Endodermal cell (in vitro differentiated cells): ENCODE data around the gene TEKT3. TPM values are rescaled to one million over a fixed set of nuclear protein-coding genes. Genes with fewer than 3 reads are reported as not detected.

Source experiments
- DNase-seq: peaks from one replicate; pipeline ENCODE4 v3.0.0-alpha.2; 2017
- H3K27ac ChIP-seq: 2 replicates; pipeline ENCODE4 v1.5.1; 2013; ENCODE audit warnings: mild to moderate bottlenecking, low read depth, low read length, moderate library complexity
- H3K27me3 ChIP-seq: 2 replicates; pipeline ENCODE4 v1.6.1; 2013; ENCODE audit warnings: mild to moderate bottlenecking, low read length, moderate library complexity; ENCODE audit not compliant: insufficient read depth, control insufficient read depth, poor library complexity, severe bottlenecking
- H3K36me3 ChIP-seq: 2 replicates; pipeline ENCODE4 v1.7.0; 2013; ENCODE audit warnings: mild to moderate bottlenecking, low read length, moderate library complexity; ENCODE audit not compliant: control insufficient read depth, insufficient read depth
- H3K4me1 ChIP-seq: one replicate; pipeline ENCODE4 v1.7.0; 2013; ENCODE audit warnings: low read length; ENCODE audit not compliant: control insufficient read depth, insufficient read depth
- H3K4me3 ChIP-seq: 2 replicates; pipeline ENCODE4 v1.5.1; 2013; ENCODE audit warnings: mild to moderate bottlenecking, low read length, moderate library complexity
- H3K9ac ChIP-seq: 2 replicates; pipeline ENCODE4 v1.6.1; 2013; ENCODE audit warnings: mild to moderate bottlenecking, low read length, moderate library complexity; ENCODE audit not compliant: poor library complexity, severe bottlenecking; ENCODE audit errors: extremely low read depth
- H3K9me3 ChIP-seq: 2 replicates; pipeline ENCODE4 v1.6.1; 2013; ENCODE audit warnings: mild to moderate bottlenecking, low read length, moderate library complexity; ENCODE audit not compliant: control insufficient read depth
- H3K27ac Mint-ChIP-seq: 2 replicates; pipeline ENCODE4 v1.8.0; 2020; ENCODE audit warnings: mixed read lengths
- H3K27me3 Mint-ChIP-seq: 2 replicates; pipeline ENCODE4 v1.8.0; 2021; ENCODE audit warnings: mild to moderate bottlenecking, mixed read lengths; ENCODE audit not compliant: insufficient read depth
- H3K36me3 Mint-ChIP-seq: 2 replicates; pipeline ENCODE4 v1.8.0; 2020; ENCODE audit warnings: low read depth, mixed read lengths
- H3K4me1 Mint-ChIP-seq: 2 replicates; pipeline ENCODE4 v1.8.0; 2020; ENCODE audit warnings: mixed read lengths
- H3K4me3 Mint-ChIP-seq: 2 replicates; pipeline ENCODE4 v1.8.0; 2020; ENCODE audit warnings: mild to moderate bottlenecking, moderate library complexity, mixed read lengths
- H3K9me3 Mint-ChIP-seq: 2 replicates; pipeline ENCODE4 v1.8.0; 2020; ENCODE audit warnings: mild to moderate bottlenecking, mixed read lengths
- WGBS, 2 experiments: methylation state at CpG; one replicate each; pipeline versions ENCODE4 v1.1.5 to v1.1.7; 2013; ENCODE audit warnings: missing lambda C conversion rate in 2 of 2, mixed read lengths in 1 of 2; ENCODE audit not compliant: insufficient coverage in 1 of 2, insufficient read length in 1 of 2; 5-methylcytosine and 5-hydroxymethylcytosine counted together
- total RNA-seq, 2 donors: library from RNA; stranded (reverse); fragmentation: NEBNext Ultra II Directional in 1 of 2; extraction: Animal tissue kit (Norgen Biotek cat#: 25700) in 1 of 2; gene quantifications; 2 replicates in 1 of 2; 3 replicates in 1 of 2; pipeline ENCODE4 v1.2.1, GENCODE V29; 2021
- TF ChIP-seq, protein P1 (sequence below): fragments of 200-600 bp; sonication (generic); conservative IDR thresholded peaks from 2 replicates; pipeline ENCODE4 v1.5.0; 2021; ENCODE audit warnings: antibody characterized with exemption, mild to moderate bottlenecking

Gene TEKT3
- total RNA-seq, 2 donors from 2014 or later = 1.1 to 1.6 TPM

DNA sequence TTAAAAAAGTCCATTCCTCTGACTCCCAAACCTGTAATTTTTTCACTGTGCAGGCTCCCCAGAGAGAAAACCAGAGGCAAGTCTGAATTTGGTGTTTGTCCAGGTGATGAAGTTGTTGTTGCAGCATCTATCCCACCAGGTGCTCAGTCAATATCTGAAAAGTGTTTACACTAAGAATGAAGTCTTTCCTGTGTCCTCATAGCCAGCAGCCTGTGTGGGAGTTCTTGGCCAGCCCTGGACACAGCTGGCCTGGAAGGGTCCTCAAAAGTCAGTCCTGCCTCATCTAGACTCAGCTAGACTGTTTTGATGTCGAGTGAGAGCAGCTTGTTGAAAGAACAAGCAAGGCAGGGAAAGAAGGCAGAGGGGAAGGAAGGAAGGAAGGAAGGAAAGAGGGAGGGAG lies 72.9 kb downstream of the TEKT3 start:
- 40 to 74% methylated on average over 1 of the region's 1 CpG for WGBS, 2 experiments
- Histone ChIP-seq H3K36me3 (no peaks in the 10 kb centered on the region), H3K27me3 (peaks cover 66% of the 10 kb centered on the region), H3K4me1 (no peaks in the 10 kb centered on the region), H3K27ac (no peak overlapping the region), H3K9ac (no peak overlapping the region), H3K9me3 (peaks cover under 1% of the 10 kb centered on the region), H3K4me3 (no peak overlapping the region)
- no peaks in the 10 kb centered on the region for H3K36me3 Mint-ChIP-seq
- H3K9me3 Mint-ChIP-seq = peaks cover under 1% of the 10 kb centered on the region
- peaks cover 79% of the 10 kb centered on the region for H3K27me3 Mint-ChIP-seq
- peaks cover 19% of the 10 kb centered on the region for H3K4me1 Mint-ChIP-seq
- peak; percentile 24 for DNase-seq
- no peak overlapping the region for H3K4me3 Mint-ChIP-seq
- TF ChIP-seq, protein P1, sequence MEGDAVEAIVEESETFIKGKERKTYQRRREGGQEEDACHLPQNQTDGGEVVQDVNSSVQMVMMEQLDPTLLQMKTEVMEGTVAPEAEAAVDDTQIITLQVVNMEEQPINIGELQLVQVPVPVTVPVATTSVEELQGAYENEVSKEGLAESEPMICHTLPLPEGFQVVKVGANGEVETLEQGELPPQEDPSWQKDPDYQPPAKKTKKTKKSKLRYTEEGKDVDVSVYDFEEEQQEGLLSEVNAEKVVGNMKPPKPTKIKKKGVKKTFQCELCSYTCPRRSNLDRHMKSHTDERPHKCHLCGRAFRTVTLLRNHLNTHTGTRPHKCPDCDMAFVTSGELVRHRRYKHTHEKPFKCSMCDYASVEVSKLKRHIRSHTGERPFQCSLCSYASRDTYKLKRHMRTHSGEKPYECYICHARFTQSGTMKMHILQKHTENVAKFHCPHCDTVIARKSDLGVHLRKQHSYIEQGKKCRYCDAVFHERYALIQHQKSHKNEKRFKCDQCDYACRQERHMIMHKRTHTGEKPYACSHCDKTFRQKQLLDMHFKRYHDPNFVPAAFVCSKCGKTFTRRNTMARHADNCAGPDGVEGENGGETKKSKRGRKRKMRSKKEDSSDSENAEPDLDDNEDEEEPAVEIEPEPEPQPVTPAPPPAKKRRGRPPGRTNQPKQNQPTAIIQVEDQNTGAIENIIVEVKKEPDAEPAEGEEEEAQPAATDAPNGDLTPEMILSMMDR = no peak
- H3K27ac Mint-ChIP-seq = no peak overlapping the region

DNA sequence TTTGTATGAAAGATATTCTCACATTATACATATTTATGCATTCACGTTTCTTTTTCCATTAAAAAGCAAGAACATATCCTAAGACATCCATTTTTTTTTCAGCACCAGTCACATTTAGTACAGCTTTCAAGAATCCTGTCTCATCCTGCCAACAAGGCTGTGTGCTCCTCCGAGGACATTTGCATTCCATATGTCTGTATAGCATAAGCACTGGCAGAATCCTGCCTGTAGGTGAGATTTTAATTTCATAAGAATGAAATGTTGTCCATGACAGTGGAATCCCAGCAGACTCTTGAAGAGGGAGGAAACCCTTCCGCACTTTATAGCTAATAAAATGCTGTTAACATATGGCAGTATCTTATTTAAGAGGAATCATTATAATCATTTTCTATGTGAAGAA lies 73.4 kb downstream of the TEKT3 start:
- no peaks in the 10 kb centered on the region for H3K36me3 Mint-ChIP-seq
- peaks cover 23% of the 10 kb centered on the region for H3K4me1 Mint-ChIP-seq
- Histone ChIP-seq H3K9ac (no peak overlapping the region), H3K36me3 (no peaks in the 10 kb centered on the region), H3K27ac (no peak overlapping the region), H3K27me3 (peaks cover 71% of the 10 kb centered on the region), H3K4me1 (no peaks in the 10 kb centered on the region), H3K9me3 (no peaks in the 10 kb centered on the region), H3K4me3 (no peak overlapping the region)
- DNase-seq = no peak
- peaks cover 82% of the 10 kb centered on the region for H3K27me3 Mint-ChIP-seq
- H3K27ac Mint-ChIP-seq = no peak overlapping the region
- 86% methylated on average over 2 of the region's 3 CpGs; no CpG with 5 or more reads in 1 of the 2 experiments for WGBS, 2 experiments
- TF ChIP-seq, protein P1 = peak; percentile 12
- H3K4me3 Mint-ChIP-seq = no peak overlapping the region
- no peaks in the 10 kb centered on the region for H3K9me3 Mint-ChIP-seq

- H3K9me3 Mint-ChIP-seq = no peaks in the 10 kb centered on the region
- Histone ChIP-seq H3K4me3 (no peak overlapping the region), H3K9me3 (no peaks in the 10 kb centered on the region), H3K9ac (no peak overlapping the region), H3K4me1 (no peaks in the 10 kb centered on the region), H3K27ac (no peak overlapping the region), H3K36me3 (no peaks in the 10 kb centered on the region), H3K27me3 (peaks cover 76% of the 10 kb centered on the region)
- 94 to 95% methylated on average over 5 to 13 of the region's 13 CpGs for WGBS, 2 experiments
- no peak overlapping the region for H3K27ac Mint-ChIP-seq
- H3K27me3 Mint-ChIP-seq = peaks cover 89% of the 10 kb centered on the region
- H3K36me3 Mint-ChIP-seq = no peaks in the 10 kb centered on the region
- H3K4me1 Mint-ChIP-seq = peaks cover 28% of the 10 kb centered on the region
- no peak overlapping the region for H3K4me3 Mint-ChIP-seq
- TF ChIP-seq, protein P1 = no peak
- DNase-seq = peak; percentile 41
Observed at GRCh38 chr17:15266325-15267125, 74.9 kb downstream of the TEKT3 start.
